Motor neuron (in vitro differentiated cells): ENCODE results near the gene LRRC8E. TPM values are rescaled to one million over a fixed set of nuclear protein-coding genes. Genes with fewer than 3 reads are reported as not detected.
"Not testable (repeated sequence)": the region's sequence is repeated elsewhere in the genome, so short reads cannot be mapped to it uniquely, and the experiment has no call there.

Experiments
- ATAC-seq, 8 experiments: fragments of 200-7000 bp; cut with Tn5 transposase; replicated peaks in 6 of 8; 2 replicates each; pipeline ENCODE4 v1.8.0; 2021; ENCODE audit warnings: mild to moderate bottlenecking in 8 of 8, moderate library complexity in 8 of 8
- H3K27ac ChIP-seq, 2 donors: fragments of 250-450 bp; sonication (Bioruptor Pico); 2 replicates each; pipeline ENCODE4 v1.9.0; 2021; ENCODE audit warnings: antibody characterized with exemption in 2 of 2, mild to moderate bottlenecking in 2 of 2, moderate library complexity in 1 of 2
- H3K4me1 ChIP-seq, 2 donors: fragments of 250-450 bp; sonication (Bioruptor Pico); replicated peaks in 1 of 2; 2 replicates each; pipeline ENCODE4 v1.6.1; 2021; ENCODE audit warnings: antibody characterized with exemption in 2 of 2, mild to moderate bottlenecking in 2 of 2, moderate library complexity in 1 of 2
- H3K4me3 ChIP-seq, 5 donors: fragments of 250-450 bp; sonication (Bioruptor Pico); 2 replicates each; pipeline ENCODE4 v1.9.0; 2021; ENCODE audit warnings: antibody characterized with exemption in 5 of 5, mild to moderate bottlenecking in 5 of 5, moderate library complexity in 4 of 5
- WGBS, 10 experiments: fragments of 450-650 bp; shearing (Covaris generic); methylation state at CpG; one replicate each; pipeline ENCODE4 v1.0.0; 2022; 5-methylcytosine and 5-hydroxymethylcytosine counted together
- in situ Hi-C, 9 experiments: fragments of 400-800 bp; cut with MboI; loops; one replicate each; pipeline ENCODE4 v1.15.0; 2021; ENCODE audit warnings: low sequenced_read_pairs in 9 of 9, low pct_unique_long_range_greater_than_20kb in 2 of 9; ENCODE audit not compliant: unreplicated experiment in 9 of 9
- total RNA-seq, 8 experiments: library from RNA; unstranded; fragments of 300-600 nt; gene quantifications; 2 replicates each; pipeline versions ENCODE4 v1.2.3 to v1.2.4, GENCODE V29; 2022

The LRRC8E gene
- total RNA-seq, 8 experiments from 2014 or later: 0.16 to 3.1 (median 1.4) TPM; not detected in 1

GRCh38 chr19:7926727-7927604 is 38.7 kb downstream of the LRRC8E start:
- WGBS, 10 experiments: 73 to 96% (median 75%) methylated on average over 2 to 5 of the region's 32 CpGs; no CpG with 5 or more reads in 6 of the 10 experiments
- no peak for ATAC-seq
- peak overlapping the region in 2 of 5 donors; percentile 77 to 79 for H3K4me3 ChIP-seq
- peaks cover 9 to 18% of the 10 kb centered on the region in 2 donors for H3K4me1 ChIP-seq
- in situ Hi-C loops: loop anchor here in 1 of 9 experiments (25.0 kb wide), 1 partner anchor 310 kb away; no protein-coding TSS in a partner anchor
- H3K27ac ChIP-seq: no peak overlapping the region

DNA sequence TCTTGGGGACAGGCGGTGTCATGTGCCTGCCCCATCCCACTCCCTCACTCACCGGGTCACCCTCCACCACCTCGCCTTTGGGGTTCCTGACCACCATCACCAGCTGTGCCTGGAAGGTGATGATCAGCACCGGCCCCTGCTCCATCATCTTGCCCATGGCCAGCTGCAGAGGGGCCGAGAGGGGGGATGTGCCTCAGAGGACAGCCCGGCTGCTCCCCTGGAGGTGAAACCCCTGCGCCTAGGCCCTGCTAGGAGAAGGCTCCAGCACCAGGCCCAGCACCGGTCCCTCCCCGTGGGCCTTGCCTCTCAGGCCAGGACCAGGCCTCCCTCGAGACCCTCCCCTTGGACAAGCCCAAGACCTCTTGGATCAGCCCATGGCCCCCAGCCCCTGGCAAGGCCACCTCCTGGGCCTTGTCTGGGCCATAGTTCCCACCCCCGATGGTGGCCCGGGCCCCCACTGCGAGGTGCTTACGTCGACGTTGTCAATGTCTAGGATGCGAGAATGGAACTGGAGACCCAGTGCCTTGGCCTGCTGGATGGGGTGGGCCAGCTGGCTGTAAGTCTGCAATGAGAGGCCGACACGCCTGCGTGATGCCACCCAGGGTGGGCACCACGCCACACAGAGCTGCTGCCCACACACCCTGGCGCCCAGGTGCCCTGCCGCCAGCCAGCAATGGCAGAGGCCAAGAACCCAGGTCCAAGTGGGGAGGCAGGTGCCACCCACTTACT is 39.5 kb downstream of the LRRC8E start:
- no peak overlapping the region for H3K4me3 ChIP-seq
- WGBS, 10 experiments: 89 to 92% (median 90%) methylated on average over 2 to 13 of the region's 23 CpGs; no CpG with 5 or more reads in 6 of the 10 experiments
- in situ Hi-C loops: loop anchor here in 1 of 9 experiments (25.0 kb wide), 1 partner anchor 310 kb away; no protein-coding TSS in a partner anchor
- no peak overlapping the region for H3K27ac ChIP-seq
- ATAC-seq: no peak
- peaks cover 8 to 18% of the 10 kb centered on the region in 2 donors for H3K4me1 ChIP-seq

DNA sequence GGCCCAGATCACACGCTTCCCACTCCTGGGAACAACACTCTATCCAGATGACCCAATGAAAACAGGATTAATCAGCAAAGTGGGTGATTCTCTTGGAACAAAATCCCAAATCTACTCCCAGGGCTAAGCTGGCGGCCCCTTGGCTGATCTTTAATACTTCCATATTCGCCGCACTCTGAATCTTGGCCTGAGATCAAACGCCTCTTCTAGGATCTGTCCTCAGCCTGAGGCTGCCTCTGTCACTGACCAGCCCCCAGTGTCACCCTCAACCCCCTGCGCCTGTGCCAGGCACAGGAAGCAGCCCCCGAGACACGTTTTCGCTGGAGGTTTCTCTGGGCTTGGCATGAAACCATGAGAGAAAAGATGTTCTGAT is 40.0 kb downstream of the LRRC8E start:
- Histone ChIP-seq H3K27ac (no peak overlapping the region), H3K4me3 (no peak overlapping the region)
- in situ Hi-C loops: loop anchor here in 1 of 9 experiments (25.0 kb wide), 1 partner anchor 309 kb away; no protein-coding TSS in a partner anchor

DNA sequence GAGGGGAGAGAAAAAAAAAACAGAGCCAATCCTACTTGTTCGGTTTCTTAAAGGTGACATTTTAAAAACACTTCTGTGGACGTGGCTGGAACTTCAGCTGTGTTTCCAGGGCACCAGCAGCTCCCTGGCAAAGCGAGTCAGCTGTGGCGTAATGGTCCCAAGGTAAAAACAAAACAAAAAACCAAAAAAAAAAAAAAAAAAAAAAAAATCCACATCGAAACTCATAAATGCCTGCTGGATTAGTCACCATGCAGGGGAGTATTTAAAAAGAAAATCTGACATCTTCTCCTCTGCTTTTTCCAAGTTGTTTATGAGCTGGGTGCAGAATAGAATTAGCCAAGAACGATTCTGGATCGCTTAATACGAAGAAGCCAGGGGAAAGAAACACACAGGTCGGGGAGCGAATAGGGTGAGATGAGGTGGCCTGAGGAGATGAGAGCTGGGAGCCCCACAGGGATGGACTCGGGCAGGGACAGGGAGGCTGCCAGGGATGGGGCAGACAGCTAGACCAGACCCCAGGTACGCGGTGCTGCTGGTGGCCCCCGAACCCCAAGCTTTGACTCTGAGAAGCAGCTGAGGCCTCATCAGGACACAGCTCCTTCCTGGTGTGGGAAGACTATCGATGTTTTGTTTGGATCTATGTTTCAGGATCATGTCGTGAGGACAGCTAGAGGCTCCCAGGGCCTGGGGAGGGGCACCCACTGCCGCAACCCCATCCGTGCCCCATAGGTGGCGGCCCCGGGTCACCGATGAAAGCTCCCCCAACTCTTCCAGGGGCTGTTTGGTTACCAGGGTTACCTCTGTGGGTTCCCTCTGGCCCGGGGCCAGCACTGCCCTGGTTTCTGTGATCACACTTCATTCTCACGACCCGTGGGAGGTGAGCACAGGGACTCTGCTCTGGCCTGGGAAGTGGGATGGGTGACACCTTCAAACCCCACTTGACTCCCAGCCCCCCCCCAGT is 40.7 kb downstream of the LRRC8E start:
- peak in 3 of 8 experiments; percentile 6 to 28 (median 15) for ATAC-seq
- Histone ChIP-seq H3K4me3 (no peak overlapping the region), H3K4me1 (peaks cover 8 to 18% of the 10 kb centered on the region in 2 donors), H3K27ac (peak overlapping the region in 1 of 2 donors; percentile 40)
- in situ Hi-C loops: loop anchor here in 1 of 9 experiments (25.0 kb wide), 1 partner anchor 308 kb away; no protein-coding TSS in a partner anchor
- WGBS, 10 experiments: 5 to 85% (median 74%) methylated on average over 5 to 13 of the region's 24 CpGs

More for the DNA sequence above, 40.0 kb downstream of the LRRC8E start:
- 34 to 100% (median 91%) methylated on average over 1 to 9 of the region's 9 CpGs; no CpG with 5 or more reads in 3 of the 10 experiments for WGBS, 10 experiments
- peak in 1 of 8 experiments; percentile 3 for ATAC-seq
- H3K4me1 ChIP-seq: peaks cover 8 to 18% of the 10 kb centered on the region in 2 donors

GRCh38 chr19:7930030-7930429 is 41.7 kb downstream of the LRRC8E start:
- WGBS, 10 experiments: 80 to 100% (median 91%) methylated on average over 2 to 3 of the region's 11 CpGs; no CpG with 5 or more reads in 6 of the 10 experiments
- not testable (repeated sequence) for H3K27ac ChIP-seq, ATAC-seq, H3K4me3 ChIP-seq
- H3K4me1 ChIP-seq: peaks cover 8 to 16% of the 10 kb centered on the region in 2 donors
- in situ Hi-C loops: loop anchor here in 1 of 9 experiments (25.0 kb wide), 1 partner anchor 307 kb away; no protein-coding TSS in a partner anchor

DNA sequence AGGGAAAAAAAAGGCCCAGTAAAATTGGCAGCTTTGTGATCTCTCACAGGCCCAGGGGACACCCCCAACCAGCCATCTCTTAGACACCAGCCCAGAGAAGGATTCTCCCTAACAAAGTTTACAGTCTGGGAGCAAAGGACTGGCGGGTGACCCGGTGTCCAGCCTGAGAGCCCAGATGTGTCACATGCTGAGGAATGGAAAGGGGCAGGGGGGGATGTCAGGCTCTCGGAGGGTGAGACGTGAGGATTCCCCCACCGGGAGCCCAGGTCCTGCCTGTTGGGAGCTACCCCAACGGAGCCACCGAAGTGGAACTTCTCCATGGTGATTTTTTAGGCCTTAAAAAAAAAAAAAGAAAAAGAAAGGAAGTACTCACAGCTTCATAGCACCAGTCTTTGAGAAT is 42.5 kb downstream of the LRRC8E start:
- peaks cover 8 to 16% of the 10 kb centered on the region in 2 donors for H3K4me1 ChIP-seq
- ATAC-seq: no peak
- in situ Hi-C loops: loop anchor here in 1 of 9 experiments (25.0 kb wide), 1 partner anchor 307 kb away; no protein-coding TSS in a partner anchor
- no peak overlapping the region for H3K27ac ChIP-seq
- no peak overlapping the region for H3K4me3 ChIP-seq
- WGBS, 10 experiments: 75 to 100% (median 88%) methylated on average over 1 to 6 of the region's 7 CpGs; no CpG with 5 or more reads in 6 of the 10 experiments

DNA sequence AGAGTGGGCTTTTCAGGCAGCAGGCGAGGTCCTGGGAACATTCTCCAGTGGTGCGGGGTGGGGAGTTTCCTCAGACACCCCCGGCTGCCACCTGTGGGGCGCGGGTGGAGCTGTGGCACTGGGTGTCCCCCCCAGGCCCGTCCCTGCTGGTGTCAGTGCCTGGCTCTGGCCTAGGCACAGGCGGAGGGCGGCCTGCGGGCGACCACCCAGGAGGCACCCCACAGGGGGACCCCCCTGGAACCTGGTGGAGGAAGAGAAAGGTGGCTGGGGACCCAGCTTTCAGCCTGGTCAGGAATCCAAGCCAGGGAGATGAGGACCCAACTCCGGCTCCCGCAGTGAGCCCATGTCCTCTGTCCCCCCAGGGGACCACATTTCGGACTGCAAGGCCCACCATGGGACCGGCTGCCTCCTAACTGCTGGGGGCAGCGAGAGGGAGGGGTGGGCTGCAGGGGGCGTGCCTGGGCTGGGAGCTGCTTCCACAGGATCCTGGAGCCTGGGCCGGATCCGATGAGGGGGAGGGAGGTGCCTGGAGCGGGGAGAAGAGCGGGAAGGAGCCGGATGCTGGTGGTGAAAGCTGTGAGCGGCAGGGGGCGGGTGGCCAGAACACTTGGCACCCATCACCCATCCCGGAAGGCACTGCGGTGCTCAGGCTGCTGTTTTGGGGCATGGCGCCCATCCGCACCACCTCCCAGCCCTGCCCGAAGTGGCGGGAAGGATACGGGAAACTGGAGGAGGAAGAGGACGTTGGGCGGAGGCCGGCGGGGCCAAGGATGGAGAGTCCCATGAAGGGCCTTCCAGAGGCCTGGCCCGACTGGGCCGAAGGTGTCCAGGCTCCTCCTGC is 43.1 kb downstream of the LRRC8E start:
- in situ Hi-C loops: loop anchor here in 1 of 9 experiments (25.0 kb wide), 1 partner anchor 306 kb away; no protein-coding TSS in a partner anchor
- Histone ChIP-seq H3K27ac (no peak overlapping the region), H3K4me3 (no peak overlapping the region), H3K4me1 (peaks cover 6 to 13% of the 10 kb centered on the region in 2 donors)
- 93 to 96% methylated on average over 6 to 8 of the region's 36 CpGs; no CpG with 5 or more reads in 8 of the 10 experiments for WGBS, 10 experiments
- ATAC-seq: no peak

GRCh38 chr19:7932276-7932929 is 44.1 kb downstream of the LRRC8E start:
- Histone ChIP-seq H3K4me1 (peaks cover 0 to 9% of the 10 kb centered on the region in 2 donors), H3K4me3 (no peak overlapping the region), H3K27ac (no peak overlapping the region)
- WGBS, 10 experiments: 80 to 100% (median 96%) methylated on average over 1 to 5 of the region's 32 CpGs; no CpG with 5 or more reads in 7 of the 10 experiments
- in situ Hi-C loops: loop anchor here in 1 of 9 experiments (25.0 kb wide), 1 partner anchor 305 kb away; no protein-coding TSS in a partner anchor
- ATAC-seq: no peak

DNA sequence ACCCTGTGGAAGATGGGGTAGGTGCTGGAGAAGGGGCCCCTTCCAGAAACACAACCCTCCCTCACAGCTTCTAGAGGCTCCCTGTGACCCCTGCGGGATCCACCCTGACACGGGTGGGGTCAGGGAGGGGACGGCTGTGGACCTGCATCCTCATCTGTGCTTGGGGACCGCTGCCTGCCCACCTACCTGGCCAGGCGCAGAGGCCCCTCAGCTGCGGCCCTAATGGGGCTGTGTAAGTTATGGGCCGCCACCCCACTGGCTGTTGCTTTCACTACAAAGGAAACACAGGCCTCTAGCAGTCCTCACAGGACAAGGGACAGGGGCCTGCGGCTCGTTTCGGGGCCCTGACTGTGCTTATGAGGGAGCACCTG is 44.6 kb downstream of the LRRC8E start:
- ATAC-seq: no peak
- no CpG with 5 or more reads among the region's 10 CpGs for WGBS, 10 experiments
- in situ Hi-C loops: loop anchor here in 1 of 9 experiments (25.0 kb wide), 1 partner anchor 304 kb away; no protein-coding TSS in a partner anchor
- Histone ChIP-seq H3K27ac (no peak overlapping the region), H3K4me3 (no peak overlapping the region), H3K4me1 (peaks cover 0 to 9% of the 10 kb centered on the region in 2 donors)

- Histone ChIP-seq H3K4me1 (peaks cover 0 to 9% of the 10 kb centered on the region in 2 donors), H3K4me3 (no peak overlapping the region), H3K27ac (no peak overlapping the region)
- ATAC-seq: no peak
- in situ Hi-C loops: loop anchor here in 1 of 9 experiments (25.0 kb wide), 1 partner anchor 304 kb away; no protein-coding TSS in a partner anchor
- 100% methylated on average over 1 to 2 of the region's 14 CpGs; no CpG with 5 or more reads in 7 of the 10 experiments for WGBS, 10 experiments
Observed at GRCh38 chr19:7933411-7933810, 45.1 kb downstream of the LRRC8E start.
